Middle frontal gyrus (tissue), 1 donor: ENCODE measurements around the gene ARHGEF11.

Experiments
- DNase-seq: peaks from one replicate; pipeline ENCODE4 v3.0.0-alpha.2; 2015; ENCODE audit warnings: low spot score; ENCODE audit errors: extremely low spot score

The ARHGEF11 gene

DNA sequence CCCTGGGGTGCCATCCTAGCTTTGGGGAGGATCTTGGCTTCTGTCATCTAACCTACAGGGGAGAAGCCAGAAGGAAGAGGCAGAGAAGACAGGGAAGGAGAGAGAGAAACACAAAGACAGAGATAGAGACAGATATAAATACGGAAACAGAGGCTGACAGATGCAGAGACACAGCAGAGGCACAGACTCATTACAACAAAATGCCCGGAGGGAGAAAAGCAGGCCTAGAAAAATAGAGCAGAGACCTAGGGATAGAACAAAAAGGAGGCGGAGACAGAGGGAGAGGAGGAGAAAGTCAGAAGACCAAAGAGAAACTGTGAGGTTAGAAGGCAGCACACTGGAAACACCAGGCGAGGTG is 150.1 kb downstream of the ARHGEF11 start:
- no peak for DNase-seq

- DNase-seq = no peak
Measured at GRCh38 chr1:156894711-156895454, 150.7 kb downstream of the ARHGEF11 start.

GRCh38 chr1:156894001-156894400 is 151.5 kb downstream of the ARHGEF11 start:
- no peak for DNase-seq

- no peak for DNase-seq
Measured at GRCh38 chr1:156893048-156893953, 152.2 kb downstream of the ARHGEF11 start, which contains the start of gene PEAR1. PEAR1 (plus strand) TSS chr1:156893718; CDS start chr1:156903927, 10,209 bp downstream.

DNA sequence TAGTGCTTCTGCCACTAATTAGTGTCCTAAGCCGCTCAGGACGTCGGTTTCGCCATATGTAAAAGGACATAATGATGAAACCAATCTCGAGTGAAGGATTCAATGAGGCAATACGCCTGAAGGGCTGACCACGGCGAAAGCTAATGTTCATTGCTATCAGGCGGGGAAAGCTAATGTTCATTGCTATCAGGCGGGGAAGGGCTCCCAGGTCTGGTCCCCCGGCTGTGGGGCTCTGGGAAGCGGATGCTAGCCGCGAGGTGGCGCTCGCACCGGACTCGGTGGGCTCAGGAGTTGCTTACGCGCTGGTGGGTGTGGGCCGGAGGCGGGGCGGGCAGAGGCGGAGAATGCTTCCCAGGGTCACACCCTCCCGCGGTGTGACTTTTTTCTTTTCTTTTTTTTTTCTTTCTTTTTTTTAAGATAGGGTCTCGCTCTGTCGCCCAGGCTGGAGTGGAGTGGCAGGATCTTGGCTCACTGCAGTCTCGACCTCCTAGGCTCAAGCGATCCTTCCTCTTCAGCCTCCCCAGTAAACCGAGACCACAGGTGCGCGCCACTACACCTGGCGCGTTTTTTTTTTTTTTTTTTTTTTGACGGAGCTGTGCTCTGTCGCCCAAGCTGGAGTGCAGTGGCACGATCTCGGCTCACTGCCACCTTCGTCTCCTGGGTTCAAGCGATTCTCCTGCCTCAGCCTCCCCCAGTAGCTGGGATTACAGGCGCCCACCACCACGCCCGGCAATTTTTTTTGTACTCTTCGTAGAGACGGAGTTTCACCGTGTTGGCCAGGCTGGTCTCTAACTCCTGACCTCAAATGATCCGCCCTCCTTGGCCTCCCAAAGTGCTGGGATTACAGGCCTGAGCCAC is 153.1 kb downstream of the ARHGEF11 start:
- peak; percentile 40 for DNase-seq

DNA sequence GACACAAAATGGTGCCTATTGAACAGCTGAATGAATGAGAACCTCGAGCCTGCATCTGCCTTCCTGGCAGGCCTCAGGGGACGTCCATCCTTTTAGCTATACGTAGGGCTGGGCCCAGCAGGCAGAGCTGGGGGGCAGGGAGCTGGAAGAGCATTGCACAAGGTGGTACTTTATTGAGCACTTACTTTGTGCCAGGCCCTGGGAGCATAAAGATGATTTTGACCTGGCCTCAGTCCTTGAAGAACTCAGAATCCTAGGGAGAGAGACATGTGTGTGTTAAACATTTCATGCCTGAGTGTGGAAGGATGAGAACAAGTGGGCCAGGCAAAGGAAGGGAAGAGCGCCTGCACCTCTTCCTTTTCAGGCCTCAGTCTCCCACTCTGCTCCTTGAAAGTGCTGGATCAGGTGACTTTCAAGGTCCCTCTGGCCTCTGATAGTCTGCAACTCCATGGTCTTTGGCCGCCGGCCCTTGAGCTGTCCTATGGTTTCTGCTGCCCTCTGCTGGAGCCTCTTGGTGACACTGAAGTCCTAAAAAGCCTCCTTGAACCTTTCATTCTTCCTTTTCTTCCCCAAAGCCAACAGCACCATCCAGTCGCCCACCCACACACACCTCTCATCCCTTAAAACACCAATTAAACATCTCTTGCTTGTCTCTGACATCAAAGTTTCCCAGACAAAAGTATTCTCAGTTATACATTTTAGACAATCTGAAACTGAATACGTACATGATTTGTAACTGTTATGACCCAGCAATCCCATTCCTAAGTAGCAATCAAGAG is 155.6 kb downstream of the ARHGEF11 start:
- peak; percentile 46 for DNase-seq

DNA sequence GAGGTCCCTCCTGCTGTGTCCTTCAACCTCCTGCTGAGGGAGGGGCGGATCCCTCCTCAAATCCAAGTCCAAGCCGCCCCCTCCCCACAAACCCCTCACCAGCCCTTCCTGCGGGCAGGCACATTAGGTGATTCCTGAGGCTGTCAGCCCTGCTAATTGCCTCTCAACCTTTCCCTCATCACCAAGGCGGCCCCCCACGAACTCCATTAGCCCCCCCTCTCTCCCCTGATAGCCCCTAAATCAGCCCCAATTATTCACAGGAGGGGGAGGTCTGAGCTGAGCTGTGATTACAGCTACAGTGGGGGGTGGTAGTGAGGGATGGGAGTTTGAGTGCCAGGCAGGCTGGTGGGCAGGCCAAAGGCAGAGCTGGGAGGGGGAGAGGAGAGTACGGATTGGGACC is 157.8 kb downstream of the ARHGEF11 start:
- no peak for DNase-seq

- no peak for DNase-seq
Measured at GRCh38 chr1:156887317-156887716, 158.2 kb downstream of the ARHGEF11 start.

DNA sequence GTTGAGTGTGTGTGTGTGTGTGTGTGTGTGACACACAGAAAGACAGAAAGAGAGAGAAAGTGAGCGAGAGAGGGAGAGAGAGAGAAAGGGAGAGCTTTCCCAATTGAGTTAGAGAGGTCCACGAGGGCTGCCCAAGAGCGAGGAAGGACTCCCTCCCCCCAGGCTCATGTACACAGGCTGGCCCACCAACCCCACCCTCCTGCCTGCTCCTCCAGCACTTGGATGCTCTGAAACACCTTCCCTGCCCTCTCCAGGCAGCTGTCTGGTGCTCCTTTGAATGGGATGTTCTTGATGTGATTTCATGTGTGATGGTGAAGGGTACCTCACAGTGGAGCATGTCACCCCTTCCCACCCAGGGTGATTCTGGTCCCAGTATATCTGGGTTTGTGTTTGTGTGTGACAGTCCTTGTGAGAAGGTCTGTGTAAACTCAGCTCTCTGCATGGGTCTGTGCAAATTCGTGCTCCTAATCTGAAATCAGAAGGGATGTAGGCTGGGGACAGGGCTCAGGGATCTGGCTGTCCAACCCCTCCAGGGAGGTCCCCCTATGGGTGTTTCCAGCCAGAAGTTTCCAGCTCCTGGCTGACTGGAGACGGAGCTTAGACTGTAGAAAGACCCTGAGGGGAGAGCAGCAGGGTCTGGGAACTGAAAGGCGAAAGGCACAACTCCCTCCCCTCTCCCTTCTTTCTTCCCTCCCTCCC is 158.8 kb downstream of the ARHGEF11 start:
- no peak for DNase-seq

- DNase-seq = no peak
Measured at GRCh38 chr1:156885880-156886355, 159.6 kb downstream of the ARHGEF11 start.

DNA sequence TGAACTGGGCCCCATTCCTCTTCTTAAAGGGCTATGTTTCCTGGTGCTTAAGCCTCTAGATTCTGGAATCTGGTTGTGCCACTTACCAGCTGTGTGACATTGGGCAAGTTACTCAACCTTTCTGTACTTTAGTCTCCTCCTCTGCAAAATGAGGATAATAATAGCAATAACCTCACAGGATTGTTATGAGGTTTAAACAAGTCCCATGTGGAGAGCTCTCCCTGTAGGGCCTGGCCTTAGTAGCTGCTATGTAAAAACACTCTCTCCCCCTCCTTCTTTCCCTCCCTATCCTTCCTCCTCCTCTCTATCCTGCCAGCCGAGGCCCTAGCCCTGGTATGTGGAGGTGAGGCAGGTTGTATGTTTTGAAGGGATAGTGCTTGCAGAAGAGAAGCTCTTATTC is 160.2 kb downstream of the ARHGEF11 start:
- no peak for DNase-seq
